ENCODE data around the gene GMNN.

- TF ChIP-seq CTCF (IDR thresholded peaks at IDR 0.05), result no peak
- no peak for TF ChIP-seq REST (IDR thresholded peaks at IDR 0.05; ENCODE audit: insufficient read depth in 1 of 2, low read depth in 2 of 2, low read length in 1 of 2)
- TF ChIP-seq SIN3A (IDR thresholded peaks at IDR 0.05; ENCODE audit: borderline replicate concordance, insufficient read depth, low read depth, low read length), result no peak
- no peak for TF ChIP-seq POLR2AphosphoS5 (IDR thresholded peaks at IDR 0.05; ENCODE audit: low read depth, low read length)
These were observed 6.4 kb upstream of the GMNN start for GRCh38 chr6:24768361-24768760.

Data from Panc1 (cell line).